KOPT-K1 (cell line): ENCODE measurements around the gene HDAC11.
A peak's percentile ranks its signal among the peaks of the same experiment; 100 is the strongest.

Experiments used
- H3K27ac ChIP-seq: fragments of 200-600 bp; sonication (generic); 2 replicates; pipeline ENCODE4 v1.5.1; 2016; ENCODE audit warnings: antibody characterized with exemption, mild to moderate bottlenecking, low read depth, low read length; ENCODE audit not compliant: poor library complexity, severe bottlenecking
- H3K36me3 ChIP-seq: fragments of 200-600 bp; sonication (generic); 2 replicates; pipeline ENCODE4 v1.5.1; 2017; ENCODE audit warnings: antibody characterized with exemption, mild to moderate bottlenecking, low read length, moderate library complexity; ENCODE audit not compliant: insufficient read depth
- H3K9me3 ChIP-seq: fragments of 200-600 bp; sonication (generic); 2 replicates; pipeline ENCODE4 v1.5.1; 2017; ENCODE audit warnings: antibody characterized with exemption, low read length, mild to moderate bottlenecking; ENCODE audit not compliant: insufficient read depth, poor library complexity, severe bottlenecking

HDAC11 gene

GRCh38 chr3:13532085-13532484 is 52.0 kb downstream of the HDAC11 start:
- Histone ChIP-seq H3K9me3 (no peaks in the 10 kb centered on the region), H3K27ac (no peak overlapping the region), H3K36me3 (no peaks in the 10 kb centered on the region)

GRCh38 chr3:13532631-13533030 is 52.5 kb downstream of the HDAC11 start:
- Histone ChIP-seq H3K36me3 (no peaks in the 10 kb centered on the region), H3K27ac (no peak overlapping the region), H3K9me3 (no peaks in the 10 kb centered on the region)

GRCh38 chr3:13533885-13534301 is 53.8 kb downstream of the HDAC11 start:
- H3K27ac ChIP-seq: no peak overlapping the region
- no peaks in the 10 kb centered on the region for H3K36me3 ChIP-seq
- no peaks in the 10 kb centered on the region for H3K9me3 ChIP-seq

- no peaks in the 10 kb centered on the region for H3K9me3 ChIP-seq
- H3K27ac ChIP-seq: peak overlapping the region; percentile 54
- no peaks in the 10 kb centered on the region for H3K36me3 ChIP-seq
These were observed 55.4 kb downstream of the HDAC11 start for GRCh38 chr3:13535526-13535875.

- H3K36me3 ChIP-seq: no peaks in the 10 kb centered on the region
These were observed 55.8 kb downstream of the HDAC11 start for GRCh38 chr3:13535905-13536304.

GRCh38 chr3:13536432-13536831 is 56.3 kb downstream of the HDAC11 start:
- peak overlapping the region; percentile 54 for H3K27ac ChIP-seq
- H3K36me3 ChIP-seq: no peaks in the 10 kb centered on the region
- peaks cover 4% of the 10 kb centered on the region for H3K9me3 ChIP-seq

More at GRCh38 chr3:13535905-13536304, 55.8 kb downstream of the HDAC11 start:
- Histone ChIP-seq H3K9me3 (no peaks in the 10 kb centered on the region), H3K27ac (peak overlapping the region; percentile 54)

- Histone ChIP-seq H3K27ac (peak overlapping the region; percentile 54), H3K9me3 (peaks cover 8% of the 10 kb centered on the region), H3K36me3 (no peaks in the 10 kb centered on the region)
These were observed 56.7 kb downstream of the HDAC11 start for GRCh38 chr3:13536832-13537231.

- H3K36me3 ChIP-seq: no peaks in the 10 kb centered on the region
- peaks cover 13% of the 10 kb centered on the region for H3K9me3 ChIP-seq
- H3K27ac ChIP-seq: peak overlapping the region; percentile 54
These were observed 57.3 kb downstream of the HDAC11 start for GRCh38 chr3:13537244-13537908.

- Histone ChIP-seq H3K27ac (no peak overlapping the region), H3K36me3 (no peaks in the 10 kb centered on the region), H3K9me3 (peaks cover 16% of the 10 kb centered on the region)
These were observed 57.8 kb downstream of the HDAC11 start for GRCh38 chr3:13537909-13538296.

GRCh38 chr3:13538520-13539291 is 58.6 kb downstream of the HDAC11 start:
- Histone ChIP-seq H3K36me3 (no peaks in the 10 kb centered on the region), H3K27ac (no peak overlapping the region), H3K9me3 (peaks cover 16% of the 10 kb centered on the region)

GRCh38 chr3:13539292-13539638 is 59.2 kb downstream of the HDAC11 start:
- Histone ChIP-seq H3K27ac (no peak overlapping the region), H3K36me3 (no peaks in the 10 kb centered on the region), H3K9me3 (peaks cover 16% of the 10 kb centered on the region)

GRCh38 chr3:13539671-13540070 is 59.6 kb downstream of the HDAC11 start:
- no peaks in the 10 kb centered on the region for H3K36me3 ChIP-seq
- H3K9me3 ChIP-seq: peaks cover 16% of the 10 kb centered on the region
- no peak overlapping the region for H3K27ac ChIP-seq

- Histone ChIP-seq H3K9me3 (peaks cover 16% of the 10 kb centered on the region), H3K36me3 (no peaks in the 10 kb centered on the region), H3K27ac (peak overlapping the region; percentile 11)
These were observed 60.3 kb downstream of the HDAC11 start for GRCh38 chr3:13540297-13540995.

GRCh38 chr3:13541691-13542090 is 61.6 kb downstream of the HDAC11 start:
- Histone ChIP-seq H3K27ac (no peak overlapping the region), H3K9me3 (peaks cover 16% of the 10 kb centered on the region), H3K36me3 (no peaks in the 10 kb centered on the region)

GRCh38 chr3:13542142-13542541 is 62.0 kb downstream of the HDAC11 start:
- peaks cover 16% of the 10 kb centered on the region for H3K9me3 ChIP-seq
- H3K27ac ChIP-seq: no peak overlapping the region
- no peaks in the 10 kb centered on the region for H3K36me3 ChIP-seq
